Measurements from ENCODE around the gene COQ10A. TPM values are rescaled to one million over a fixed set of nuclear protein-coding genes. Genes with fewer than 3 reads are reported as not detected.

COQ10A gene
- total and polyA plus RNA-seq, 2 of the 13 experiments (the other 11 are each of a cell fraction or from before 2014, with no cell fraction given), result 21.0 to 37.3 TPM

GRCh38 chr12:56221757-56222530 is 44.8 kb upstream of the COQ10A start, which contains the start of gene RNF41 (continued):
- peak; percentile 67 for TF ChIP-seq ZNF407 (CRISPR knock-in tag; IDR thresholded peaks at IDR 0.05; ENCODE audit: not compliant biosample characterization)
- TF ChIP-seq MED13 (CRISPR knock-in tag; IDR thresholded peaks at IDR 0.05), result peak; percentile 78; the same call in 1 of the 2 replicates
- TF ChIP-seq ZNF605 (CRISPR knock-in tag; IDR thresholded peaks at IDR 0.05), result peak; percentile 77
- no peak for TF ChIP-seq MAFG (CRISPR knock-in tag; IDR thresholded peaks at IDR 0.05)
- TF ChIP-seq GATAD1 (CRISPR knock-in tag; IDR thresholded peaks at IDR 0.05), result peak; percentile 84
- TF ChIP-seq PAXIP1 (CRISPR knock-in tag; conservative IDR thresholded peaks at IDR 0.05), result peak; percentile 45
- TF ChIP-seq ZNF775 (CRISPR knock-in tag; IDR thresholded peaks at IDR 0.05; ENCODE audit: borderline replicate concordance), result 0 out of 2 replicates have a peak, but pooled peaks have one; percentile 33
- TF ChIP-seq POLR2AphosphoS5 (IDR thresholded peaks at IDR 0.05; ENCODE audit: low read depth, low read length), result peak; percentile 97
- no peak for TF ChIP-seq TFAP4 (IDR thresholded peaks at IDR 0.05; ENCODE audit: borderline replicate concordance, low read depth)
- TF ChIP-seq ZBTB7B (CRISPR knock-in tag; IDR thresholded peaks at IDR 0.05), result 0 out of 2 replicates have a peak, but pooled peaks have one; percentile 43
- no peak for TF ChIP-seq ZBTB39 (CRISPR knock-in tag; IDR thresholded peaks at IDR 0.05)
- peak; percentile 84 for TF ChIP-seq KMT2B (CRISPR knock-in tag; IDR thresholded peaks at IDR 0.05)
- 0 out of 2 replicates have a peak, but pooled peaks have one; percentile 27 for TF ChIP-seq GFI1 (CRISPR knock-in tag; IDR thresholded peaks at IDR 0.05; ENCODE audit: borderline replicate concordance)
- peak; percentile 94; the same call in 1 of the 2 replicates for TF ChIP-seq ZNF33B (CRISPR knock-in tag; IDR thresholded peaks at IDR 0.05)

Measured in HepG2 (cell line).